GM21825 (cell line): ENCODE data around the gene CARS2.
"Not testable (repeated sequence)": the region's sequence is repeated elsewhere in the genome, so short reads cannot be mapped to it uniquely, and the experiment has no call there.

Experiments
- ATAC-seq: cut with Tn5 transposase; IDR thresholded peaks from one replicate; pipeline ENCODE4 v1.9.1; 2021; ENCODE audit warnings: mild to moderate bottlenecking, moderate library complexity; ENCODE audit not compliant: unreplicated experiment

CARS2 gene

DNA sequence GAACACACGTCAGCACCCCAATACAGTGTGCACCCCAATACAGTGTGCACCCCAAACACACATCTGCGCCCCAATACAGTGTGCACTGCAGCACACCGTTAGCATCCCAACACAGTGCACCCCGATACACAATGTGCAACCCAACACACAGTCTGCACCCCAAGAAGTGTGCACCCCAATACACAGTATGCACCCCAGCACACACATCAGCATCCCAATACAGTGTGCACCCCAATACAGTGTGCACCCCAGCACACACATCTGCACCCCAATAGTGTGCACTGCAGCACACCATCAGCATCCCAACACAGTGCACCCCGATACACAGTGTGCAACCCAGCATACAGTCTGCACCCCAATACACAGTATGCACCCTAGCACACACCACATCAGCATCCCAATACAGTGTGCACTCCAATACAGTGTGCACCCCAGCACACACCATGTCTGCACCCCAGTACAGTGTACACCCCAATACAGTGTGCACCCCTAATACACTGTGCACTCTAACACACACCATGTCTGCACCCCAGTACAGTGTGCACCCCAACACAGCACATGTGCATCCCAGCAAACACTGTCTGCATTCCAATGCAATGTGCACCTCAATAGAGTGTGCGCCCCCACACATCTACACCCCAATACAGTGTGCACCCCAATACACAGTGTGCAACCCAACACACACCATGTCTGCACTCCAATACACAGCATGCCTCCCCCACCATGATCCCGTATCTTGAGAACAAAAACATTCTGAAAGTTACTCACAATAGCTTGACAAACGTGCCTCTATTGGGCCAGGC, 855 bp upstream of the CARS2 start:
- ATAC-seq: peak; percentile 5

DNA sequence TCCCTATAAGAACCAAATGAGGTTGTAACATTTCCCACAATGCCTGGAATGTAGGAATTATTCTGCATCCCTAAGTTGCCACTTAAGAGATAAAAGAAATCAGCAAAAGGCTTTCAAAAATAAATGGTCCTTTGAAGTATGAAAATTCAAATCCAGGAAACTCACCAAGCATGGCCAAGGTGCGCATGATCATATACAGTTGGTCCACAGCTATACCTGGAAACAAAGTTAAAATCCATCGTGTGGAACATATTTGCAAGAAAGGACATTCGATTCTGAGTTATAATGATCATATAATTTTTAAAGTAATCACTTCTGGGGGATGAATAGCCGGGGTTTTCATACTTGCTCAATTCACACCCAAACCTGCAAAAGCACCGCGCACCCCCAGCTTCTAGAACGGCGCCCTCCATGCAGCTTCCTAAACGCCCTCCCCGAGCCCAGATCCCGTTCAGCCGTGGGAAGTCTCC, 525 bp downstream of the CARS2 start:
- ATAC-seq: no peak

- no peak for ATAC-seq
Observed at GRCh38 chr13:110702591-110703526, 3.1 kb downstream of the CARS2 start.

GRCh38 chr13:110702089-110702488, 3.8 kb downstream of the CARS2 start:
- ATAC-seq: no peak

- ATAC-seq: not testable (repeated sequence)
Observed at GRCh38 chr13:110701061-110701460, 4.9 kb downstream of the CARS2 start.

DNA sequence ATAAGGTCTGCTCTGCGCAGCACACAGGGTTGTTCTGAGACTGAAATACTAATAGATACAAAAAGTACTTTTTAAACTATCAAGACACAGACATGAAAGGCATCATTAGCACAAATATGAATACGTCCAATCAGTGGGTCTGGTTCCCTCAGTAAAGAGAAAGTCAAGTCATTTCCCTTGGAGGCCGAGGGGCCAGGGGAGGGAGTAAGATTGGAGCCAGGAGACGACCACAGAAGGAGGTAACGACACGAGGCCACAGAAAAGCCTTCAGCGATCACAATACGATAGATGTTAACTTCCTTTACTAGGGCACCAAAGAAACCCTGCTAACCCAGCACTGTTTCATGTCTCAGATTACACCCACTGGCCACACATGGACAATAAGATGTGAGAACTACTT, 5.3 kb downstream of the CARS2 start:
- ATAC-seq: no peak

DNA sequence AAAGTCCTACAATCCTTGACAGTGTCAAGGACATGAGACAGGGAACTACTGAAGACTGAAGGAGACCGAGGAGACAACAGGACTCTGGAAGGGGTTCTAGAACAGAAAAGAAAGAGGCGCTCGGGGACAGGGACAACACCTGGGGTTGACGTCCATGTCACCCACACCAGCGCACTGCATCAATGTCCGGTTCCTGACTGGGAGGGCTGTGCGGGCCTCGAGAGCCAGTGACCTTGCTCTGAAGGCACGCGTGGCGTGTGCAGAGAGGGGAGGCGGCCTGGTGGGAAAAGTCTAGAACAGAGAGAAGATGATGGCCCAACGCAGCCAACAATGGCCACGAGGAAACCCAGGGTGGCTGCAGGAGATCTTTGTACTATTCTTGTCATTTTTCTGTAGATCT, 5.7 kb downstream of the CARS2 start:
- no peak for ATAC-seq

DNA sequence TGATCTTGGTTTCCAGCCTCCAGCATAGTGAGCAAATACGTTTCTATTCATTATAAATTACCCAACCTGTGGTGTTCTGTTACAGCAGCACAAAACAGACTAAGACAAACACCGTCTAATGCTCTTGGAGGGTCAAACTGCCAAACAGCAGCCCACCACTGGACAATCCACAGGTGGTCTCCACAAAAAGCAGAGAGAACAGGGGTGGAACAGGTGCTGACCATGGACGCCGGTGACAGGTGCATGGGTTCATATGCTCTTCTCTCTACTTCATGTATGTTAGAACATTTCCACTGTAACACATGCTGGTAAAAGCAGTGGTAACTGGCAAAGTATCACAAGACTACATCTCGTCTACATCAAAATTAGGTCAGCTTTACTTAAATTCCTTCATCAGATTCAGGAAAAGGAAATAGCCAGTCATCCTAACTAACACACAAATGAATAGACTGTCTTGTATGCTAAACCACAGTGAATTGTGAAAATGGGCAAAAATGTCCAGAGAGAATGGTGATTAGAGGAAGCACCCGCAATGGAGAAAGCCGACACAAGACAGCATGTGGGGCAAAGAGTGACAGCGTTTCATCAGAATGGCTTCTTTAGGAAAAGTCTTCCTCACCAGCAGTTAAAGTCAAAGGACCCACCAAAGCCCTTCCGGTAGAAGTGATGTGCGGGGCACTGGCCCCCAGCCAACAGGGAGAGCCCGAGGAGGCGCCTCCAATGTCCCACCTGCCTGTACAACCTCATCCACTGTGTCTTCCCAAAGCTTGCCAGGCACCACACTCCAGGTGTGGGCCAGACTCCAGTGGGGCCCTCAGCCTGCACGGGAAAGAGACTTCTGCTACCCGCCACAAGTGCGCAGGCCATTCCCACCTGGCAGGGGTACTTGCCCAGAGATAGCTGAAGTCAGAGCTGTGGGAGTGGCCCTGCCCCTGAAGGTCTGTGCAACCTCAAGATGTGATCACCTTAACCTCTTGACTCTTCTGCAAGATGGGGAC, 6.5 kb downstream of the CARS2 start:
- ATAC-seq: no peak

DNA sequence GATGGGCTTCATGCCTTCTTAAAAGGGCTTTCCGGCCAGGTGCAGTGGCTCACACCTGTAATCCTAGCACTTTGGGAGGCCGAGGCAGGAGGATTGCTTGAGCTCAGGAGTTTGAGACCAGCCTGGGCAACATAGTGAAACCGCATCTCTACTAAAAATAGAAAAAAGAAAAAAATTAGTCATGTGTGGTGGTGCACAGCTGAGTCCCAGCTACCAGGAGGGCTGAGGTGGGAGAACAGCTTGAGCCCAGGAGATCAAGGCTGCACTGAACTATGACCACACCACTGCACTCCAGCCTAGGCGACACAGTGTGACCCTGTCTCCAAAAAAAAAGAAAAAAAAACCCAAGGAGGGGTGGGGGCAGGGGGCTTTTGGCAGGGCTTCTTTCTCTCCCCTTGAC, 7.2 kb downstream of the CARS2 start:
- peak; percentile 54 for ATAC-seq

DNA sequence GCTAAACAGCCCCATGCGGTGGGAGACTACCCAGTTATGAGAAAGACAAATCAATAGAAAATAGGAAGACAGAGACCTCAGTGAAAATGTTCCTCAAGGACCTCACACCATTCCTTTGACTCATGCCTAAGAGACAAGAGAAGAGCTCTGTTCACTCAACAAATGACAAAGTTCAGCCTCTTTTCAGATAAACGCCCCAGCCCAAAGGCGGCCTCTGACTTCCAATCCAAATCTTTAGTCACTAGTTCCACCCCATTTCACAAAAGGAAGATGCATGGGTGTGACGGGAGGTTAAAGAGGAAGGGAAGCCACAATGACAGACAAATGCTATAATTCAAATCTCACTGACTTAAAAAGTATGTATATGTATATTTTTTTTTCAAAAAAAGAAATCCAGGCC, 8.1 kb downstream of the CARS2 start:
- no peak for ATAC-seq

DNA sequence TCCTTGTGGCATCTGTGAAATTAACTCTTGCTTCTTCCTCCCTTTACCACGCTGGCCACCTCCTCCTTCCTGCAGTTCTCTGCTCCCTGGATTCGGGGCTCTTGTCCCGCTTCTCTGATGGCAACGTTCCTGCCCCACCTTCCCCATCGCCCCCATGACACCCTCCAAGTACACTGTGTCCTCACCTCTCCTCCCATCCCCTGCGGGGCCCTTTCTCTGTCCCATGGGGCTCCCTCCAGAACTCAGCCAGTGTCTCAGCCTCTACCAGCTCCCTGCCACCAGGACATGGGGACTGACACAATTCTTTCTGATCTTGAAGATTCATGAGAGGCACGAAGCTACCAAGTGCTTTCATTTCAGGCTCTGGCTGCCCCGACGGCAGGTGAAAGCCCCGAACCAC, 9.1 kb downstream of the CARS2 start:
- ATAC-seq: no peak

- ATAC-seq: not testable (repeated sequence)
Observed at GRCh38 chr13:110695774-110696173, 10.1 kb downstream of the CARS2 start.

DNA sequence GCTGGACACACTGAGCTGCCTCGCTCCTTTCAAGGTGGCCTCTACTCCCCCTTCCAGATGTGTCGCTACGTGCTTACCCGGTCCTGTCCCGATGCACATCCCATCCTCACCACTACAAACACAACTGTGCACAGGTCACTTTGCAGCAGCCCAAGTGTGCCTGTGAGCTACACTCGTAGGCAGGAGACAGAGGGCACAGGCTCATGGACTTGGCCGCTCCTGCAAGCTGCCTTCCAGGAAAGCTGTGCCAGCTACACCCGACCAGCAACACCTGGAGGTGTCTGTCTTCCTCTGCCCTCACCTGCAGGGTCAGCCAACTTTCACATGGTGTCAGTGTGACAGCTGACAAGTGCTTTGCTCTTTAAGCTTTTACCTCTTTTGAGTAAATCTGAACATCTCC, 15.4 kb downstream of the CARS2 start:
- ATAC-seq: no peak

- ATAC-seq: no peak
Observed at GRCh38 chr13:110689711-110690110, 16.2 kb downstream of the CARS2 start.

DNA sequence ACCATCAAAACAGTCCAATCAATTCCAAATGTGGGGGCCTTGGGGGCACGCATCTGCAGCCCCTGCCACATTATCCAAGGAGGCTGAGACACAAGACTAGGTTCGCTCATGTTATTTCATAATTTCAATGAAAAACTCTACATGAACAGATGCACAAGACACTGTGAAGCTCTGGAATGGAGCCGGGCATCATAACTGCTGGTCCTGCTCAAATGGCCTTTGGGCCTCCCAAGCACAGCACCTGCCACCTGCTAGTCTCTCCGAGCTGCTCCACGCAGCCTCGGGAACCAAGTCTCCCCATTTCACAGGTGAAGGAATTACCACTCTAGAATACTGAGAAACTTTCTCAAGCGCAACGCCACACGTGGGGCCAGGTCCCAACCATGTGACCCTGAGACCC, 16.9 kb downstream of the CARS2 start:
- ATAC-seq: no peak

DNA sequence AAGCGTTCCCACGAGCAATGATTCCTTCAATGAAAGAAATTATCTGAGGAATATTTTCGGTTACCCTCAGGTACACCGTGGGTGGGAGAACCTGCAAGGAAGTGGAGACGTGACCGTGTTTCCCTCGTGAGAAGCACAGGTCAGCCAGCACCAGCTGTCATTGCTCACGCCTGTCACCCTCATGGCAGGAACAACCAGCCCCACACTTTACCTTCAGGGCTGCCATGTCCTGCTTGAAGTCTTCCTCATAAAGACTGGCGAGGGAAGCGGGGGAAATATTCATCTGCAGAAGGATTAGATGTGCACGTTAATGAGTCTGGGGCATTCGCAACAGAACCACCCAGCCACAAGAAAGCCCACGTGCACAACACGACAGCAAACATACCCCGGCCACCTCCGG, 18.2 kb downstream of the CARS2 start:
- ATAC-seq: no peak

DNA sequence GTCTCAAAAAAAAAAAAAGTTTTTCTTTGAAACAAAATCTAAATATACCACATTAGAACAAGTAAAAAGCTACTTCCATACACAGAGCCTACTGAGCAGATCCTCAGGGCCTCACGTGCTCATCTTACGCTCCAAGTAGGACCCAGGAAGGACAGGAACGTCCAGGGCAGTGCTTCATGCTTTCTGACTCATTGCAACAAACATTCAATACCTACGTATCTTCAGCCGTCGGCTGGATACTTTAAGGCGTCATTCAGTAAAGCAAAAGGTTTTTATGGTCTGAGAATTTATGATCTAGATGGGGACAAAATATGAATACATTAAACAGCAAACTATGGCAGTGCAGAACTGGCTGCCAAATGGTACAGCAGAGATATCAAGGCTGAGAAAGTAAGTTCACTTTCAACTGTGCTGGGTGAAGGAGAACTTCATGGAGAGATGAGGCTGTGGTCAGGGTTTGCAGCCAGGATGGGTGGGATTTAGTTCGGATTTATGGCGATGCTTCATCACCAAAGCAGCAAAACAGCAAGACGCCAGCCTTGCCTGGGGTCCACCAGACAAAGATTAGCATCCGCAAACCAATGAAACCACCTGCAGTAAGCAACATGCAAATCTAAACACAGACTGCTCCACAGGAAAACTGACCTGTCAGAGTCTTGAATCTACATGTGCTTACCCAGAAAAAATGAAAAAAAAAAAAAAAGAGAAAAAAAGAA, 20.5 kb downstream of the CARS2 start:
- no peak for ATAC-seq

DNA sequence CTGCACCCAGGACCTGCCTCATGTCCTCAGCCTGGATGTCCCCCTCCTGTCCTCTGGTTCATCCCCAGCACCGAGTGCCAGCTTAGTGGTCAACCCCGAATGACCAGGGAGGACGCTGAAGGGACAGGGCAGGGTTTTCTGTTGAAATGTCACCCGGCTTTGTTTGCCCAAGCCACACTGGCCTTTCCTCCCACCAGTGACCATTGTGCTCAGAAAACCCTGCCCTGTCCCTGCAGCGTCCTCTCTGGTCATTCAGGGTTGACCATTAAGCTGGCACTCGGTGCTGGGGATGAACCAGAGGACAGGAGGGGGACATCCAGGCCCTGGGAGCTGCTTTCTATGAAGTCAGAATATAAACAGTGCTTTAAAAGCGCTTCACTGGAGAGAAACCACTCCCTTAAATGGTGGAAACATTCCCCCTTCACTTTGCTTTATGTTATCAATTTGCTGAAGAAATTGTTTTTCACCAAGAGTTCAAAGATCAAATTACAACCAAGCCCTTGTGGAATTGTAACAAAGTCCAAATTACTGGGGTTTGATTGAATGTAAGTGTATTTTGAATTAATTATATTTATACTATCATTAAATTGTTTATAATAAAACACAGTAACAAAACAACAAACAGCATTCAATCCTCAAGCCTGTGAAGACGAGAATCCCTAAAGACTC, 21.4 kb downstream of the CARS2 start:
- no peak for ATAC-seq

DNA sequence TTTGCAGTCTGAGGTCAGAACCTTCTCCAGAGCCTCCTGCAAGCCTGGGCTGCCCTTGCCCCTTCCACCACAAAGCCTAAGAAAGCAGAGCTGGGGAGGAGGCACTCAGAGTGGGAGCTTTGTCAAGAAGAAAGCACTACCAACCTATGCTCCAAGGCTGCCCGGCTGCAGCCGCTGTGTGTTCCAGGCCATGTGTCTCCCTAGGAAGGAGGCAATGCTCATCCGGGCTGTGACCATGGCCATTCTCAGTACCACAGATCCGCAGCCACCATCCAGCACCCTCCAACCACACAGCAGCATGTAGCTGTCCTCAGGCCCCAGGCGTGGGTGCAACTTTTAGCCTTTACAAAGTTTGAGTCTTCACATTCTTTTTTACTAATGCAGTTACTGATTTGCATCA, 22.0 kb downstream of the CARS2 start:
- ATAC-seq: no peak
